ELR (cell line): Measurements from ENCODE around the gene MKLN1.
A peak's percentile ranks its signal among the peaks of the same experiment; 100 is the strongest.
"Not testable (repeated sequence)": the region's sequence is repeated elsewhere in the genome, so short reads cannot be mapped to it uniquely, and the experiment has no call there.

Experiments
- DNase-seq: peaks from one replicate; pipeline ENCODE4 v3.0.0-alpha.2; 2015; ENCODE audit warnings: low read depth

MKLN1 gene

GRCh38 chr7:131400681-131401176 is 73.1 kb downstream of the MKLN1 start:
- DNase-seq, result no peak

DNA sequence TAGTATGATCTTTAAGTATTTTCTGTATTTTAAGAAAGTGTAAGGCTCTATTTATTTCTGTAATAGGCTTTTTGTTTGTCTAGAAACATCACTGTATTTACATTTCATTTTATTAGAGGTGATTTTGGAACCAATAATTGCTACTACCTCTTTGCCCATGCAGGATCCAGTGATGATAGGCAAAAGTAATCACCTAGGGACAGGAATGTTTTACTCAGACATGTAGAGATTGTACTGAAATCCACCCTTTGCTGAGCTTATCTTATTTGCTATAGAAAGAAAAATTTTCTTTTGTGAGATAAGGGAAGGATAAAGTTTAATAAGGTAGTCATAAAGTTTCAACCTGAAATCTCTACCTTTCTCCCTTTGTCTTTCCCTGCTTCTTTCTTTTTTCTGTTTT is 73.5 kb downstream of the MKLN1 start:
- DNase-seq, result no peak

DNA sequence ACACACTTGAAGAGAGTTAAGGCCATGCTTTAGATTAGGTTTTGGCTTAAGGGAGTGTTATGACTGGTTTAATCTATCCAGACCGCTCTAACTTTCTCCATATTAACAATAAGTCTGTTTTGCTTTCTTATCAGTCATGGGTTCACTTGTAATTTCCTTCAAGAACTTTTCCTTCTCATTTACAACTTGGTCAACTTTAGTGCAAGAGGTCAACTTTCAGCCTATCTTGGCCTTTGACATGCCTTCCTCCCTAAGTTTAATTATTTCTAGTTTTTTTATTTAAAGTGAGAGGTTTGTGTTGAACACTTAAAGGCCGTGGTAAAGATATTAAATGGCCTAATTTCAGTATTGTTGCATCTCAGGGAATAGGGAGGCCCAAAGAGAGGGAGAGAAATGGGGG is 75.6 kb downstream of the MKLN1 start:
- DNase-seq, result no peak

DNA sequence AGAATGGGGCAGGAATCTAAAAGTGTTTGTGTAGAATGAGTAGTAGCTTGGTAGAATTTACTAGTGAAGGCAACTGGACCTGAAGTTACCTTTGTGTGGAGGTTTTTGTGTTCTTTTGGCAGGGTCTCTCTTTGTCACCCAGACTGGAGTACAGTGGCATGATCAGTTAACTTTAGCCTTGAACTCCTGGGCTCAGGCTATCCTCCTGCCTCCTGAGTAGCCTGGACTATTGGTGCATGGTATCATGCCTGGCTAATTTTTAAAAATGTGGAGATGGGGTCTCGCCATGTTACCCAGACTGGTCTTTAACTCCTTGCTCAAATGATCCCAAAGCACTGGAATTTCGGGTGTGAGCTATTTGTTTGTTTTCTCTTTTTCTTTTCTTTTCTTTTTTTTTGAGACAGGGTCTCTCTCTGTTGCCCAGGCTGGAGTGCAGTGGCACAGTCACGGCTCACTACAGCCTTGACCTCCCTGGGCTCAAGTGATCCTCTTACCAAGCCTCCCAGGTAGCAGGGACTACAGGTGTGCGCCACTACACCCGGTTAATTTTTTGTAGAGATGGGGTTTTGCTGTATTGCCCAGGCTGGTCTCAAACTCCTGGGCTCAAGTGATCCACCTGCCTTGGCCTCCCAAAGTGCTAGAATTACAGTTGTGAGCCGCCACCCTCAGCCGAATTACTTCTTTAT is 76.7 kb downstream of the MKLN1 start:
- no peak for DNase-seq

GRCh38 chr7:131409129-131409766 is 81.6 kb downstream of the MKLN1 start:
- no peak for DNase-seq

DNA sequence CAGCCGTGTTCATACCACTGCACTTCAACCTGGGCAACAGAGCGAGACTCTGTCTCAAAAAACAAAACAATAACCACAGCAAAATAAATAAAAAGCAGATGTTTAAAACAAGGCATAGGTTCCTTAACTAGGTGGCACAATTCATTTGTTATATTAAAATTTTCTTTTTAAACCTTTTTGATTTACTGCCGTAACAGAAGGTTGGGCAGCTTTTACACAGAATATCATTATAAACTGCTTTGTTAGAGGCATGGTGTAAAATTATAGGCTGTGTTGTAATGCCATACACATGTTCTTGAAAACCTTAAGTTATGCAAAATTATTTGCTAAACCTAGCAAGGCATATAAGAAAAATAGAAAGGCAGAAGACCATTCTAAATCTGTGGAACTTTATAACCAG is 84.4 kb downstream of the MKLN1 start:
- DNase-seq, result no peak

GRCh38 chr7:131413711-131414110 is 86.0 kb downstream of the MKLN1 start:
- DNase-seq, result no peak

DNA sequence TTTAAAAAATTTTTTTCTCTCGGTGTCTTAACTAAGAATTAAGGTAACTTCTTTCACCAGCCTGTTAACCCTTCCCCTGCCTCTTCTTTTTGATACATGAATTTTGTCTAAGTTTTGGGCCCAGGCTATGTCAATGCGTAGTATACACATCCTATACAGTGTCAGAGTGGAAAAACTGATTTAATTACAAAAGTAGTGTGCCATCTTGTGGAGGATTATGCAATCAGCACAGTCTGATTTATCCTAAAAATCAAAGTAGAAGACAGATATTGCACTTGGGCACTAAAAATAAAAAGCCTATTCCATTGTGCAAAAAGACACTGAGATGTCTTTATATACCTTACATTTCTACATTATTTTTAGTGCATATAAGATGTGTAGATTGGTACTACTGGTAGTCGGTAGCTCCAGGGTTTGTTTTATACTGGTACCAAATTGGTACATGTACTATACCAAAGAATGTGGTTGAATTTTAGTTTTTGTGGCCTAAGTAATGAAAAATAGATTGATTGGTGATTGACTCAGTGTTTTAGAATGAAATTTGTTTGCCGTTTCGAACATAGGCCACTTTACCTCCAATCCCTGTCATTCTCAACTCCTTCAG is 96.6 kb downstream of the MKLN1 start:
- DNase-seq, result peak; percentile 66

- DNase-seq, result no peak
These were observed 98.3 kb downstream of the MKLN1 start for GRCh38 chr7:131425992-131426391.

GRCh38 chr7:131430826-131431225 is 103.2 kb downstream of the MKLN1 start:
- not testable (repeated sequence) for DNase-seq

GRCh38 chr7:131431289-131431688 is 103.6 kb downstream of the MKLN1 start:
- DNase-seq, result peak; percentile 5

DNA sequence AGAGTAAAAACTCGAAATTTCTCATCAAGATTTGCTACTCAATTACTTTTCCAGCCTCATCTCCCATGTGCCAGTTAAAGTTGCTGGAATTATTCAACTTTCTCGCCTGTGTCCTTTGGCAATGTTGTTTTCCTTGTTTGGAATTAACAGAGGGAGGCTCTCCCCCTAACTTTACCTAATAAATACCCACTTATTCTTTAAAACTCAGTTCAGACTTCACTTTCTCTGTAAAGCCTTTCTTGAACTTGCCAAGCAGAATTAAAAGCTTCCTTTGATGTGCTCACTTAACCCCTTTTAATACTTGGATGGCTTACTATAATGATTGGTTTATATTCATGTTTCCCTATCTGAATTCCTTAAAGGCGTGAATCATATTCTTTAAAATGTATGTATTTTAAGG is 104.1 kb downstream of the MKLN1 start:
- no peak for DNase-seq

DNA sequence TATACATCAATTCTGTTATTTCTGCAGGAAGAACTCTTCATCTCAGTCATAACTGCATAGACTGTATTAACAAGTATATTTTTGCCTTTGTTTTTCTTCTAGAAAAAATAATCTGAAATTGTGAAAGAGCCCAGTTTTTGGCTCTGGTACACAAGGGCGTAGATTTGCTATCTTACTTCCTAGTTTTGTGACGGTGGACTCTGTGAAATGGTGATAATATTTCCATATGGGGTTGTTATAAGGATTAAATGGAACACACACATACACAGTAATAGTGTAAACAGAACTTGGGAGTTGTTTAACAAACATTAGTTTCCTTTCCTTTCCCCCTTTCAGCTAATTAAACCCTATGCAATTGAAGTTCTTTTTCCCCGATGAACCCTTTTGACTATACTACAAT is 108.7 kb downstream of the MKLN1 start:
- no peak for DNase-seq

DNA sequence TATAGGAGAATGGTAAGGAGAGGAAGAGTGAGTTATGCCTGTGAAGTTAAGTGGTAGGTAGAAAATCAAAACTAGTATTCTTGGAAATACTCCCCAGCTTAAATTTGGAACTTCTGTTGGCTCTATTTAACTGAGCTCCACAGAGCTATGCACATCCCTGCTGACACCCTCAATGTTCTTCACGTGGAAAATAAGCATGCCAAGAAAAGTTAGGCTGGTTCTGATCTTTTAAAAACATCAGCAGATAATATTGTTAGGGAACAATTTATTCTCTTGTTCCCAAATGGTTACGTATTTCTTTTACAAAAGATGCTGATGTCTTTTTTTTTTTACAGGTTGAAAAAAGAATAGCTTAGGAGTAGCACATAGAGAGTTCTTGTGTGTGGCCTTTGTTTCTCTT is 111.3 kb downstream of the MKLN1 start:
- no peak for DNase-seq

DNA sequence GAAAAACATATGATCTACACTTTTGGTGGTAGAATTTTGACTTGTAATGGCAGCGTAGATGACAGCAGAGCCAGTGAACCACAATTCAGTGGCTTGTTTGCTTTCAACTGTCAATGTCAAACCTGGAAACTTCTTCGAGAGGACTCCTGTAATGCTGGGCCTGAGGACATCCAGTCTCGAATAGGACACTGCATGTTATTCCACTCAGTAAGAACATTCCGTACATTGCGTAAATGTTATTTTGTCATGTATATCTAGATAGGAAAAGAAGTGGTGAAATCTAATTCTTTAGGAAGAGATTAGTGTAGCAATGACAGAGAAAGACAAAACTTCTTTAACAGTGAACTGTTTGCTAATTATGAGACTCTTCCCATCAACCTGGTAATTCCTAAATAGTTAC is 115.8 kb downstream of the MKLN1 start:
- no peak for DNase-seq

- no peak for DNase-seq
These were observed 117.0 kb downstream of the MKLN1 start for GRCh38 chr7:131444683-131445082.

GRCh38 chr7:131449373-131449902 is 121.8 kb downstream of the MKLN1 start:
- DNase-seq, result no peak

DNA sequence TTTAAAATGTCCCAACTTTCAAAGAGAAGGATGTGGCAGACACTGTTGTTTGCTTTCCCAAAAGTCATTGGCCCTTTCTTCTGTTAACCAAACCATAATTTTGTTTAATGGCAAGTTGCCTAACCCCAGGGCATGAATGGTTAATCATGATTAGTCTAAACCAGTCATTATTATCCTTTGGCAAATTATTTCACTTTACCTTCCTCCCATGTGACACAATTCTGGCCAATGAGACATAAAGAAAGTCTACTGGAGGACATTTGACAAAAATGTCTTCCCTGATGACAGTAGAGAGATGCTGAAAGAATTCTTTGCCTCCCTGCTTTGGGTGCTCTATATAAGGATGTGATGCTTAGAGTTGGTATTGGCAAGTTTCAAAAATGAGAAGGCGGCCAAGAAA is 126.8 kb downstream of the MKLN1 start:
- DNase-seq, result no peak

DNA sequence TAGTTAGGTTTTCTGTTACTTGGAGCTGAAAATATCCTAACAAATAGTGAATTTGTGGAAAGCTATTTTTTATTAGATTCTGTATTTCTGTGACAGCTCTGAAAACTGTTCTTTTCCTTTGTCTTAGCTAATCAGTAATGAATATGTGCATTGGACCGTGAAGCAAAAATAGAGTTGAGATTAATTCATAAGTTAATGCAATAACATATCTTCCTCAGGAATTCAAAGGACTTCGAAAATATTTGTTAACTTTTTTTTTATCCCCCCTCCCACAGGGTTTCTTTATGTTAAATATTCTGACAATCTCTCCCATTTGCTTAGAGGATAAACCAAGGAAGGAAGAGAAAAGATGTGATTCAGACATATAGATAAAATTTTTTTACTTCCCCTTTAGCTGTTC is 127.3 kb downstream of the MKLN1 start:
- no peak for DNase-seq

- DNase-seq, result no peak
These were observed 127.9 kb downstream of the MKLN1 start for GRCh38 chr7:131455546-131455945.

GRCh38 chr7:131456338-131456737 is 128.7 kb downstream of the MKLN1 start:
- no peak for DNase-seq

GRCh38 chr7:131459256-131459655 is 131.6 kb downstream of the MKLN1 start:
- DNase-seq, result peak; percentile 42

DNA sequence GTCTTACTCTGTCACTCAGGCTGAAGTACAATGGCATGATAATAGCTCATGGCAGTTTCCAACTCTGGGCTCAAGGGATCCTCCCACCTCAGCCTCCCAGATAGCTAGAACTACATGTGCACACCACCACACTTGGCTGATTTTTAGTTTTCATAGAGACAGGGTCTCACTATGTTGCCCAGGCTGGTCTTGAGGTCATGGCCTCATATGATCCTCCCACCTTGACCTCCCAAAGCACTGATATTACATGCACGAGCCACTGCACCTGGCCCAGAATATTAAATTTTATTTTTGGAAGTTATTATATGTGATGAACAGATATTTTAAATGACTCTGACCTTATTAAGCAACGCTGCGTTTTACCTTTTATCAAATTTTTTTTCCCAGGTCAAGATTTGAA is 134.4 kb downstream of the MKLN1 start:
- no peak for DNase-seq
